Measurements from ENCODE around the gene LRRC27. TPM values are rescaled to one million over a fixed set of nuclear protein-coding genes. Genes with fewer than 3 reads are reported as not detected.

Gene LRRC27
- total RNA-seq = 3.1 and 5.8 TPM in 2 replicates

GRCh38 chr10:132331601-132332432 is at the start of gene LRRC27:
TSS of gene LRRC27 (plus strand) at chr10:132332193. CDS start at chr10:132333525, 1,332 bp downstream.
- no peak for TF ChIP-seq CTCF (conservative IDR thresholded peaks at IDR 0.05; ENCODE audit: low read depth, low read length)
- H3K4me3 ChIP-seq (ENCODE audit: low read depth, low read length) = peak within 1 kb of the TSS; percentile 85
- peak; percentile 44 for DNase-seq (ENCODE audit: low read depth)

DNA sequence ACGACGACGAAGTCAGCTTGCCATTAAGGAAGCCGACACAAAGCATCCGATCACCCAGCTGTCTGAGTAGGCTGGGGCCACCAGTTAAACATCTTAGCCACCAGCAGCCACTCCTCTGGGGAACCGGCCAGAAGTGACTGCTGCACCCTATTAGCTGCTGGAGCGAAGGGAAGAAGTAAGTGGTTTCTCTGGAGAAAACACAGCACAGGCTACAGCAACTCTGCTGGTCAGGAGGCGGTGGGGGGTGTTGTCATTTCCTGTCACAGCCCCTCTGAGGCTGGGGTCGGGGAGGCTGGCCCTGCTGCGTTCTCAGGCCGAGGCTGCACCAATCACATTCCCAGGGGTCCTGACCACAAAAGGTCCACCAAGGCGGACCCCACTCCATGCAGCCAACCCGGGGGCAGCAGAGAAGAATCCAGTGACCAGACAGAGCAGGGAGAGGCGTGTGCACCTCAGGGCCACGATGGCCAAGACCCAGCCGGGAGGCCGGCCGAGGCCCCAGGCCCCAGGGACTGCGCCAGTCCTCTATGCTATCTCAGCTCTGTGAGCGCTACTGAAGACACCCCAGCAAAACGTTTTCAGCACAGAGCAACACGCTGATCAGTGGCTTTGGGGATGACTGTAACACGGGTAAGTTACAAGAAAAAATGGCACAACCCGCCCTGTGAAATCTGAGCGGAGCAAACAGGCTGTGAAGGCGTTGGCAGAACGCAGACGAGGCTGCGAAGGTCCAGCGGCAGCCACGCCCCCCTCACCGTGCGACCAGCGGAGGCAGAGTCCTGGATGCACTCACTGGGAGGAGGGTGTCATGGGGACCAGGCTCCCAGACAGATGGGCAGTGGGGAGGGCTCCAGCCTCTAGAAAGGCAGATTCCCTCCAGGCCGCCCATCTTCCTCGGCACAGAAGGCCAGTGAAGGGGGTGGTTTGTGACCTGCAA is 49.1 kb upstream of the LRRC27 start:
- no peak overlapping the region for H3K4me3 ChIP-seq (ENCODE audit: low read depth, low read length)
- DNase-seq (ENCODE audit: low read depth) = no peak
- TF ChIP-seq CTCF (conservative IDR thresholded peaks at IDR 0.05; ENCODE audit: low read depth, low read length) = no peak

DNA sequence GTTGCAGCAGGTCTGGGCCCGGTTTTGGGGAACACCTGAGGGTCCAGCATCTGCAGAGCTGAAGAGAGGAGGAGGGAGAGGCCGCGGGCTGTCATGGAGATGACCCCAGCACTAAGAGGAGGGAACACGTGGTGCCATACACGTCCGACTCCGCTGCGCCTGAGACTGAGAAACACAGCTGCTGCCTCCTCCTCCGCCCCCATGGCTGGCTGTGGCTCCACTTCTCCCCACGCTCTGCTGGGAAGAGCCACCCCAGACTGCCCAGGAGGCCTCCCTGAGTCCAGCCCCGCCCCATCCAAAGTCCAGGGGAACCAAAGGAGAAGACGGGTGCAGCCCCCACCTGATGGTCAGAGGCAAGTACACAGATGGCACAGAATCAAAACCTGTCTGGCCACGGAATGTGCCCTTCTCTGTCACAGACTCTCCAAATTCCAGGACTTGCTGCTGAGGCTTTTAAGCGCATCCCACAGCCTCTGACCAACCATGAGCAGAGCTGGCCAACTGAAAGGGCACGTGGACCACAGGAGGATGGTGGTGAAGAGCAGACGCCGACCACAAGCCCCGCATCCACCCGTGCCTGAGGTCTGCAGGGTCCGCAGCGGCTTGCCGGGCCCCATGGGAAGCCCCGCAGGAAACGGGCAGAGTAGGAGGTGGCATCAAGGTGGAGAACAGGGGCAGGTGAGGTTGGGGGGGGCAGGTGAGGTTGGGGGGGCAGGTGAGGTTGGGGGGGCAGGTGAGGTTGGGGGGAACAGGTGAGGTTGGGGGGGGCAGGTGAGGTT is 48.2 kb upstream of the LRRC27 start:
- no peak overlapping the region for H3K4me3 ChIP-seq (ENCODE audit: low read depth, low read length)
- DNase-seq (ENCODE audit: low read depth) = no peak
- TF ChIP-seq CTCF (conservative IDR thresholded peaks at IDR 0.05; ENCODE audit: low read depth, low read length) = no peak

- DNase-seq (ENCODE audit: low read depth) = no peak
- TF ChIP-seq CTCF (conservative IDR thresholded peaks at IDR 0.05; ENCODE audit: low read depth, low read length) = no peak
- no peak overlapping the region for H3K4me3 ChIP-seq (ENCODE audit: low read depth, low read length)
Observed at GRCh38 chr10:132289439-132289838, 42.6 kb upstream of the LRRC27 start.

DNA sequence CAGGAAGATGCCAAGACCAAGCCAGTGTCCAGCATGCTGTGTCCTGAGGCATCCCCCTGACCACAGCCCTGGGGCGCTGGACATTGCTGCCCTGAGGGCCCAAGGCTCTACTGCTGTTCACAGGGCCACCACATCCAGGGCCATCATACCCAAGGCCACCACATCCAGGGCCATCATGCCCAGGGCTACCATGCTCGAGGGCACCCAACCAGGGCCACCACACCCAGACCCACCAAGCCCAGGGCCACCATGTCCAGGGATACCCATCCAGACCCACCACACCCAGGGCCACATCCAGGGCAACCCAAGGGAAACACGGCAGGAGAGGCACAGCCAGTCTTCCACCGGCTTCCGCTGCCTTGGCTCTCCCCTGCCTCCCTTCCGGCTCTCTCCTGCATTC is 41.4 kb upstream of the LRRC27 start:
- DNase-seq (ENCODE audit: low read depth) = no peak
- no peak overlapping the region for H3K4me3 ChIP-seq (ENCODE audit: low read depth, low read length)
- TF ChIP-seq CTCF (conservative IDR thresholded peaks at IDR 0.05; ENCODE audit: low read depth, low read length) = no peak

DNA sequence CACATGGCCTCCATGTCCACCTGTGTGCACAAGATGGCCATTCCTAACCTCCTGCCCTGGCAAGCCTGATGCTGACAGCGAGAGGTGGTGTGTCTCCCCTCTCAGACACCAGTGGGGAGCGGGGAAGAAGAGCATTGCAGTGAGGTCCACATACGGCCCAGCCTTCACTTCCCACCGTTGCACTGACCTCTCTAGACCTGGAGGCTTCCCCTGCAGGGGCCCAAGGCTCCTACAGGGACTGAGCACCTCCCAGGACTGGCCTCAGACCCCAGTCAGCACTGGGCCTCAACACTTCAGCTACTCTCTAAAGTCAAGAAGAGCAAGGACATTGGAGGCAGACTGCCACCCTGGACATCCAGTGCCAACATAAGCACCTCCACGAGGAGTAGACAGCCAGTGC is 40.2 kb upstream of the LRRC27 start:
- DNase-seq (ENCODE audit: low read depth) = no peak
- no peak for TF ChIP-seq CTCF (conservative IDR thresholded peaks at IDR 0.05; ENCODE audit: low read depth, low read length)
- no peak overlapping the region for H3K4me3 ChIP-seq (ENCODE audit: low read depth, low read length)

All from epithelial cell of proximal tubule (primary cell).